GM19324 (cell line): ENCODE measurements around the gene MARCO.

Experiments used
- ATAC-seq: cut with Tn5 transposase; IDR thresholded peaks from one replicate; pipeline ENCODE4 v1.9.1; 2021; ENCODE audit warnings: mild to moderate bottlenecking, moderate library complexity; ENCODE audit not compliant: unreplicated experiment, low FRiP score

MARCO gene

GRCh38 chr2:118942031-118942430 is at the start of gene MARCO:
MARCO (plus strand) TSS chr2:118942194; CDS start chr2:118942301, 107 bp downstream.
- ATAC-seq = no peak

GRCh38 chr2:118893100-118893499 is 48.9 kb upstream of the MARCO start:
- no peak for ATAC-seq

- no peak for ATAC-seq
These were observed 39.5 kb upstream of the MARCO start for GRCh38 chr2:118902266-118903028.

- no peak for ATAC-seq
These were observed 39.0 kb upstream of the MARCO start for GRCh38 chr2:118903029-118903351.

GRCh38 chr2:118903551-118904479 is 38.2 kb upstream of the MARCO start:
- no peak for ATAC-seq

- no peak for ATAC-seq
These were observed 36.8 kb upstream of the MARCO start for GRCh38 chr2:118905206-118905605.

GRCh38 chr2:118906186-118906585 is 35.8 kb upstream of the MARCO start:
- ATAC-seq = no peak

GRCh38 chr2:118907759-118908158 is 34.2 kb upstream of the MARCO start:
- ATAC-seq = no peak

GRCh38 chr2:118909191-118909590 is 32.8 kb upstream of the MARCO start:
- ATAC-seq = no peak

GRCh38 chr2:118911166-118911856 is 30.7 kb upstream of the MARCO start:
- ATAC-seq = no peak

- ATAC-seq = no peak
These were observed 30.1 kb upstream of the MARCO start for GRCh38 chr2:118911936-118912335.

- ATAC-seq = no peak
These were observed 28.7 kb upstream of the MARCO start for GRCh38 chr2:118913131-118913802.

- no peak for ATAC-seq
These were observed 28.0 kb upstream of the MARCO start for GRCh38 chr2:118913803-118914645.

- ATAC-seq = no peak
These were observed 27.1 kb upstream of the MARCO start for GRCh38 chr2:118914721-118915453.

GRCh38 chr2:118918017-118918416 is 24.0 kb upstream of the MARCO start:
- no peak for ATAC-seq

GRCh38 chr2:118921646-118922045 is 20.3 kb upstream of the MARCO start:
- ATAC-seq = no peak

- no peak for ATAC-seq
These were observed 19.7 kb upstream of the MARCO start for GRCh38 chr2:118922254-118922653.

GRCh38 chr2:118923371-118923770 is 18.6 kb upstream of the MARCO start:
- no peak for ATAC-seq

- ATAC-seq = no peak
These were observed 16.5 kb upstream of the MARCO start for GRCh38 chr2:118925476-118925875.
